Esophagus muscularis mucosa (tissue), 4 donors: ENCODE results near the gene ATP1A1.

Source experiments
- EP300 ChIP-seq: sonication (generic); formaldehyde crosslinking; IDR thresholded peaks from one replicate; pipeline ENCODE4 v1.6.1; 2017; ENCODE audit warnings: antibody characterized with exemption
- POLR2A ChIP-seq: fragments of 450-650 bp; IDR thresholded peaks from one replicate; pipeline ENCODE4 v1.6.1; 2017; ENCODE audit warnings: antibody characterized with exemption, moderate library complexity, mild to moderate bottlenecking, low read depth
- POLR2AphosphoS5 ChIP-seq, 2 donors: sonication (generic); formaldehyde crosslinking; IDR thresholded peaks; one replicate each; pipeline ENCODE4 v1.6.1; 2017; ENCODE audit warnings: antibody characterized with exemption in 2 of 2
- TF ChIP-seq, protein P1 (sequence below), 3 experiments: fragments of 200-600 bp in 2 of 3; fragments of 450-650 bp in 1 of 3; sonication (generic) in 2 of 3; IDR thresholded peaks; one replicate each; pipeline ENCODE4 v1.5.1; 2017 to 2019; ENCODE audit warnings: antibody characterized with exemption in 3 of 3, mild to moderate bottlenecking in 2 of 3, moderate library complexity in 1 of 3

DNA sequence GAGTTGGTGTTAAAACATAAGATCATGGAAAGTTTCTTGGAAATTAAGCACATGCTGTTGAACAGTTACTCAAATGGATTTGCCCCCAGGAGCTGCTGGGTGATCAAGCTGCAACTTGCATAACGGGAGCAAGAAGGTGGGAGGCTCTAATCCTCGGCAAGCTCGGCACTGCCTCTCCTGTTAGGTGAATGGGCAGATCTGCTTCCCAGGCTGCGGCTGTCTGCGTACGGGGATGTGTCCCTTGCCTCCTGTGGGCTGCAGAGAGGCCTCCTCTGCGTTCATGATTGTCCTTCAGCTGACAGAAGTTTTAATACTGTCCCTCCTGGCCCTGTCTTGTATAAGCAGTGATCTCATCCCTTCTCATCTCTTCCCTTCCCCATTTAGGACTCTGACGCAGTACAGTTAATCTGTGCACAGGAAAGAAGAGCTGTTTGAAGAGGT is 36.7 kb downstream of the ATP1A1 start:
- TF ChIP-seq POLR2A (no peak), POLR2AphosphoS5 (IDR thresholded peaks at IDR 0.05) (no peak), EP300 (no peak)
- TF ChIP-seq, protein P1, sequence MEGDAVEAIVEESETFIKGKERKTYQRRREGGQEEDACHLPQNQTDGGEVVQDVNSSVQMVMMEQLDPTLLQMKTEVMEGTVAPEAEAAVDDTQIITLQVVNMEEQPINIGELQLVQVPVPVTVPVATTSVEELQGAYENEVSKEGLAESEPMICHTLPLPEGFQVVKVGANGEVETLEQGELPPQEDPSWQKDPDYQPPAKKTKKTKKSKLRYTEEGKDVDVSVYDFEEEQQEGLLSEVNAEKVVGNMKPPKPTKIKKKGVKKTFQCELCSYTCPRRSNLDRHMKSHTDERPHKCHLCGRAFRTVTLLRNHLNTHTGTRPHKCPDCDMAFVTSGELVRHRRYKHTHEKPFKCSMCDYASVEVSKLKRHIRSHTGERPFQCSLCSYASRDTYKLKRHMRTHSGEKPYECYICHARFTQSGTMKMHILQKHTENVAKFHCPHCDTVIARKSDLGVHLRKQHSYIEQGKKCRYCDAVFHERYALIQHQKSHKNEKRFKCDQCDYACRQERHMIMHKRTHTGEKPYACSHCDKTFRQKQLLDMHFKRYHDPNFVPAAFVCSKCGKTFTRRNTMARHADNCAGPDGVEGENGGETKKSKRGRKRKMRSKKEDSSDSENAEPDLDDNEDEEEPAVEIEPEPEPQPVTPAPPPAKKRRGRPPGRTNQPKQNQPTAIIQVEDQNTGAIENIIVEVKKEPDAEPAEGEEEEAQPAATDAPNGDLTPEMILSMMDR (IDR thresholded peaks at IDR 0.05), result no peak
